Measurements from ENCODE around the gene PRKCZ.

The PRKCZ gene

GRCh38 chr1:2233997-2234761, 184.0 kb downstream of the PRKCZ start:
- peak; percentile 92 to 93 for DNase-seq

GRCh38 chr1:2234762-2235113, 184.5 kb downstream of the PRKCZ start:
- DNase-seq = no peak

Measured in Kasumi-1 (cell line).